ENCODE data around the gene TEX9. TPM values are rescaled to one million over a fixed set of nuclear protein-coding genes. Genes with fewer than 3 reads are reported as not detected.

TEX9 gene
- total RNA-seq, 1 donor from 2014 or later = 6.1 TPM

- Mint-ChIP-seq H3K36me3 (ENCODE audit: unreplicated experiment) (no peaks in the 10 kb centered on the region), H3K9me3 (ENCODE audit: unreplicated experiment) (peaks cover 2% of the 10 kb centered on the region), H3K27ac (ENCODE audit: unreplicated experiment) (no peak overlapping the region), H3K4me1 (ENCODE audit: low read depth, unreplicated experiment) (no peaks in the 10 kb centered on the region), H3K27me3 (ENCODE audit: unreplicated experiment) (no peaks in the 10 kb centered on the region), H3K4me3 (ENCODE audit: unreplicated experiment) (no peak overlapping the region)
- TF ChIP-seq, protein P1, sequence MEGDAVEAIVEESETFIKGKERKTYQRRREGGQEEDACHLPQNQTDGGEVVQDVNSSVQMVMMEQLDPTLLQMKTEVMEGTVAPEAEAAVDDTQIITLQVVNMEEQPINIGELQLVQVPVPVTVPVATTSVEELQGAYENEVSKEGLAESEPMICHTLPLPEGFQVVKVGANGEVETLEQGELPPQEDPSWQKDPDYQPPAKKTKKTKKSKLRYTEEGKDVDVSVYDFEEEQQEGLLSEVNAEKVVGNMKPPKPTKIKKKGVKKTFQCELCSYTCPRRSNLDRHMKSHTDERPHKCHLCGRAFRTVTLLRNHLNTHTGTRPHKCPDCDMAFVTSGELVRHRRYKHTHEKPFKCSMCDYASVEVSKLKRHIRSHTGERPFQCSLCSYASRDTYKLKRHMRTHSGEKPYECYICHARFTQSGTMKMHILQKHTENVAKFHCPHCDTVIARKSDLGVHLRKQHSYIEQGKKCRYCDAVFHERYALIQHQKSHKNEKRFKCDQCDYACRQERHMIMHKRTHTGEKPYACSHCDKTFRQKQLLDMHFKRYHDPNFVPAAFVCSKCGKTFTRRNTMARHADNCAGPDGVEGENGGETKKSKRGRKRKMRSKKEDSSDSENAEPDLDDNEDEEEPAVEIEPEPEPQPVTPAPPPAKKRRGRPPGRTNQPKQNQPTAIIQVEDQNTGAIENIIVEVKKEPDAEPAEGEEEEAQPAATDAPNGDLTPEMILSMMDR (IDR thresholded peaks at IDR 0.05; ENCODE audit: partially characterized antibody, unreplicated experiment) = no peak
- no peak for DNase-seq
Observed at GRCh38 chr15:56356616-56357015, 8.6 kb upstream of the TEX9 start.

DNA sequence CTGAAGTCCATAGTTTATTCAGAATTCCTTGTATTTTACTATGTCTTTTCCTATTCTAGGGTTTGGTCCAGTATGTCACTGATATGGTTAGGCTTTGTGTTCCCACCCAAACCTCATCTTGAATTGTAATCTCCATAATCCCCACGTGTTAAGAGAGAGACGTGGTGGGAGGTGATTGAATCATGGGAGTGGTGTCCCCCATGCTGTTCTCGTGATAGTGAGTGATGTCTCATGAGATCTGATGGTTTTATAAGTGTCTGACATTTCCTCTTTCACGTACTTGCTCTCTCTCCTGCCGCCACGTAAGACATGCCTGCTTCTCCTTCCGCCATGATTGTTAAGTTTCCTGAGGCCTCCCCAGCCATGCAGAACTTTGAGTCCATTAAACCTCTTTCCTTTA lies 6.6 kb upstream of the TEX9 start:
- TF ChIP-seq, protein P1 (IDR thresholded peaks at IDR 0.05; ENCODE audit: partially characterized antibody, unreplicated experiment) = no peak
- Mint-ChIP-seq H3K27ac (ENCODE audit: unreplicated experiment) (no peak overlapping the region), H3K27me3 (ENCODE audit: unreplicated experiment) (no peaks in the 10 kb centered on the region), H3K36me3 (ENCODE audit: unreplicated experiment) (no peaks in the 10 kb centered on the region), H3K9me3 (ENCODE audit: unreplicated experiment) (peaks cover 3% of the 10 kb centered on the region), H3K4me1 (ENCODE audit: low read depth, unreplicated experiment) (no peaks in the 10 kb centered on the region), H3K4me3 (ENCODE audit: unreplicated experiment) (no peak overlapping the region)
- no peak for DNase-seq

- Mint-ChIP-seq H3K4me1 (ENCODE audit: low read depth, unreplicated experiment) (peaks cover 6% of the 10 kb centered on the region), H3K9me3 (ENCODE audit: unreplicated experiment) (peaks cover 5% of the 10 kb centered on the region), H3K27ac (ENCODE audit: unreplicated experiment) (no peak overlapping the region), H3K27me3 (ENCODE audit: unreplicated experiment) (no peaks in the 10 kb centered on the region), H3K4me3 (ENCODE audit: unreplicated experiment) (no peak overlapping the region), H3K36me3 (ENCODE audit: unreplicated experiment) (no peaks in the 10 kb centered on the region)
- no peak for DNase-seq
- TF ChIP-seq, protein P1 (IDR thresholded peaks at IDR 0.05; ENCODE audit: partially characterized antibody, unreplicated experiment) = no peak
Observed at GRCh38 chr15:56361987-56362386, 3.2 kb upstream of the TEX9 start.

DNA sequence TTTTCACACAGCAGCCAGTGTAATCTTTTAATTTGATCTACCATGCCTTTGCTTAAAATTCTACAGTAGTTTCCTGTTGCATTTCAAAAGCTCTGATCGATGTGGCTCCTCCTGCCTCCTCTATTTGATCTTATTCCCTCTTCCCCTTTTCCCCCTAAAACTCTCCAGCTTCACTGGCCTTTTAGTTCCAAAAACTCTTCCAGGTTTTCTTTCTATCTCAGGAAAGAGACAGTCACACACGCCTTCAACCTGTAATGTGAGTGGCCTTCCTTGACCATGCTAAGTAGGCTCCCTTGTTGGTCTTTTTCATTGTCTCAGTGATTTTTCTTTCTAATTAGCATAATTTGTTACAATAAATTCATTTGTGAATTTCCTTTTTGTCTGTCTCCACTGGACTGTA lies 985 bp downstream of the TEX9 start:
- TF ChIP-seq, protein P1 (IDR thresholded peaks at IDR 0.05; ENCODE audit: partially characterized antibody, unreplicated experiment) = no peak
- no peaks in the 10 kb centered on the region for H3K27me3 Mint-ChIP-seq (ENCODE audit: unreplicated experiment)
- peak overlapping the region; percentile 89 for H3K4me3 Mint-ChIP-seq (ENCODE audit: unreplicated experiment)
- no peak overlapping the region for H3K27ac Mint-ChIP-seq (ENCODE audit: unreplicated experiment)
- H3K9me3 Mint-ChIP-seq (ENCODE audit: unreplicated experiment) = peaks cover 5% of the 10 kb centered on the region
- peaks cover 8% of the 10 kb centered on the region for H3K4me1 Mint-ChIP-seq (ENCODE audit: low read depth, unreplicated experiment)
- no peak for DNase-seq
- no peaks in the 10 kb centered on the region for H3K36me3 Mint-ChIP-seq (ENCODE audit: unreplicated experiment)

GRCh38 chr15:56367156-56367555 lies 1.9 kb downstream of the TEX9 start:
- DNase-seq = no peak
- Mint-ChIP-seq H3K36me3 (ENCODE audit: unreplicated experiment) (no peaks in the 10 kb centered on the region), H3K4me3 (ENCODE audit: unreplicated experiment) (no peak overlapping the region), H3K9me3 (ENCODE audit: unreplicated experiment) (peaks cover 2% of the 10 kb centered on the region), H3K27me3 (ENCODE audit: unreplicated experiment) (no peaks in the 10 kb centered on the region), H3K27ac (ENCODE audit: unreplicated experiment) (no peak overlapping the region), H3K4me1 (ENCODE audit: low read depth, unreplicated experiment) (peaks cover 8% of the 10 kb centered on the region)
- TF ChIP-seq, protein P1 (IDR thresholded peaks at IDR 0.05; ENCODE audit: partially characterized antibody, unreplicated experiment) = no peak

All from glutamatergic neuron (in vitro differentiated cells).